RWPE1 (cell line): ENCODE results near the gene ENOX1.

ENCODE experiments used
- CTCF ChIA-PET: fragments of 350-600 bp; sonication (Branson Sonifier 250); formaldehyde crosslinking; extraction: SDS; loops from one replicate; lab custom pipeline; 2021; lab: Yijun Ruan, JAX
- POLR2A ChIA-PET: fragments of 400-600 bp; formaldehyde crosslinking; extraction: SDS; loops from one replicate; lab custom pipeline; 2020; ENCODE audit warnings: antibody characterized with exemption; ENCODE audit not compliant: low non-redundant PET; lab: Yijun Ruan, JAX
- DNase-seq: peaks from one replicate; pipeline ENCODE4 v3.0.0; 2012; ENCODE audit warnings: low spot score
- H3K27ac ChIP-seq: fragments of 450-650 bp; 2 replicates; pipeline ENCODE4 v1.5.1; 2017
- TF ChIP-seq, protein P1 (sequence below): fragments of 450-650 bp; conservative IDR thresholded peaks from 2 replicates; pipeline ENCODE4 v1.5.1; 2017; ENCODE audit warnings: low read depth, mild to moderate bottlenecking

ENOX1 gene

DNA sequence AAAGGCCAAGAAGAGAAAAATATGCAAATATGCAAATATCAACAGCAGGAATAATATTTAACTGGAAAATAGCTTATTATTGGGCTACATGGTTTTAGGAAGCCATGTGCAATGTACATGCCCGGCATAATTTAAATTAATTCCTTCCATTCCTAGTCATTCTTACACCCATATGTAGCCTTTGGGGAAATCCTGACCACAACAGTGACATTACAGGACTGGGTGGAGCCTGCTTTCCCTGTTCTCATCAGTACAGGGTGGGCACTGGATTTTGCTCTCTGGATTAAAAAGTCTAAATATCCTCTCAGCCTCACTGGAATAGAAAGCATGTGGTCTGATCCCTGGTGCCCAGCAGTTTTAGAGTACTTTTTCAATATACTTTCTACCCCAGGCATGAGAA lies 565.2 kb downstream of the ENOX1 start:
- H3K27ac ChIP-seq = no peak overlapping the region
- POLR2A ChIA-PET = no interaction called here
- CTCF ChIA-PET = no interaction called here
- TF ChIP-seq, protein P1, sequence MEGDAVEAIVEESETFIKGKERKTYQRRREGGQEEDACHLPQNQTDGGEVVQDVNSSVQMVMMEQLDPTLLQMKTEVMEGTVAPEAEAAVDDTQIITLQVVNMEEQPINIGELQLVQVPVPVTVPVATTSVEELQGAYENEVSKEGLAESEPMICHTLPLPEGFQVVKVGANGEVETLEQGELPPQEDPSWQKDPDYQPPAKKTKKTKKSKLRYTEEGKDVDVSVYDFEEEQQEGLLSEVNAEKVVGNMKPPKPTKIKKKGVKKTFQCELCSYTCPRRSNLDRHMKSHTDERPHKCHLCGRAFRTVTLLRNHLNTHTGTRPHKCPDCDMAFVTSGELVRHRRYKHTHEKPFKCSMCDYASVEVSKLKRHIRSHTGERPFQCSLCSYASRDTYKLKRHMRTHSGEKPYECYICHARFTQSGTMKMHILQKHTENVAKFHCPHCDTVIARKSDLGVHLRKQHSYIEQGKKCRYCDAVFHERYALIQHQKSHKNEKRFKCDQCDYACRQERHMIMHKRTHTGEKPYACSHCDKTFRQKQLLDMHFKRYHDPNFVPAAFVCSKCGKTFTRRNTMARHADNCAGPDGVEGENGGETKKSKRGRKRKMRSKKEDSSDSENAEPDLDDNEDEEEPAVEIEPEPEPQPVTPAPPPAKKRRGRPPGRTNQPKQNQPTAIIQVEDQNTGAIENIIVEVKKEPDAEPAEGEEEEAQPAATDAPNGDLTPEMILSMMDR = no peak
- DNase-seq = no peak

DNA sequence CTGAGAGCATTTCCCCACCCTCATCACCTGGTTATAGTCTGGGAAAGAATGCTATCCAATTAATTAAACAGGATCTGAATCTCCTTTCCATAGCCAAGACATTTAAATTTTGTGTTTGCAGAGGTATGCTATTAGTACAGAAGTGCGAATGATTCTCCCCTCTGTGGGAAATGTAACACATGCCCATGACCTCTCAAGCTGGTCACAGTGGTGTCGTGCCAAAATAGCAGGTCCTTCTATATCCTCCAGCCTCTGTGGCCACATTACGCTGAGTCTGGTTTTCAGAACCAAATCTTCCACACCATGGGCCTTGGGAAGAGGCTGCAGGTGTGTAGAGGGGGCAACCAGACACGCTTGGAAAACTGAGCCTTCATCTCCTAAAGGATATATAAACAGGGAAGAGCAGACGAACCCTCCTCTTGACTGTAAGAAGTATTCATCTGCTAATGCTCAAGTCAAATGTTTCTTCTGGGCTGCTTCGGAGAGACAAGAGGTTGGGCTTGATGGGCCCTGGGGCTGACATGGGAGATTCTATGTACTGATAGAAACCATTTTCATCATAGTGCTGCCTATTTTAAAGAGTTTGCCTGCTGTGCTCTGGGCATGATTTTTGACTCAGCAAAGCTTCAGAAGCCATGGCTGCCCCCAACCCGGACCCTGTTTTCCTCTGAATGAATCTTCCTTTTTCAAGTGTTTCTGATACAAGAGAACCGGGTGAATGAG lies 565.7 kb downstream of the ENOX1 start:
- DNase-seq = no peak
- no peak overlapping the region for H3K27ac ChIP-seq
- TF ChIP-seq, protein P1 = no peak
- ChIA-PET CTCF (no interaction called here), POLR2A (no interaction called here)

DNA sequence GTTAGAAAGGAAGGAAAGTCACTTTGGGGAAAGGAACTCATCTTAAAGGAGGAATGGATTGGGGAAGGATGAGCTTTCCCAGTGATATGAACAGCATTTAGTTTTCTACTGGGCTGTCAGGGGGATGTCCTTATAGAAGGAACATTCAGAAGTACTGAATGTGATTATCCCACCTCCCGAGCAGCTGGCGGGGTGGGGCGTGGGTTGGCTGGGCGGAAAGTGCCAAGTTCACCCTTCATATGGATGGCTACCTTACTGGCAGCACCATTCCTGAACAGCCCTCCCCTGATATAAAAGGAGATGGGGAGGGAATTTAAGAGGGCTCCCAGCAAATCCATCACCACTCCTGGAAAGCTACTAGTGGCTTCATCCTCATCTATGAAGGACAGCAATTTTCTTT lies 572.6 kb downstream of the ENOX1 start:
- ChIA-PET CTCF (interaction anchor here (0.6 kb wide), 1 partner anchor 8 kb away, joined by 3 read pairs; no protein-coding TSS in a partner anchor), POLR2A (no interaction called here)
- DNase-seq = no peak
- TF ChIP-seq, protein P1 = no peak
- no peak overlapping the region for H3K27ac ChIP-seq

DNA sequence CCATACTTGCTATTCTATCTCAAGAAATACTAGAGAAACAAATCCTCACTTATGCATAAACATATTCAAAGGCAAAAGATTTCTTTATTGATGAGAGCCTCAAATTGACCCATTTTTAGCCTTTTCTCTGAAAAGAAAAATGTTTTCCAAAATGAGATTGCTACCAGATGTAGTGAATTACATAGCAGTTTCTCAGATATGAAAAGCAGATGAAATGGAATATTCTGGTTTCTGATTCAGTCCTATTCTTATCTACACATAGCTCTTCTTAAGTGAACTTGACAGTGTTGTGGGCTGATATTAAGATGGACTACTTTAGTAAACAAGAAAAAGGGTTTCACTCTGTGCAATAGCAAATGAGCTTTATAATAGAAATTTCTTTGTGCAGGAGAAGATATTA lies 579.9 kb downstream of the ENOX1 start:
- H3K27ac ChIP-seq = no peak overlapping the region
- CTCF ChIA-PET = interaction anchor here (0.6 kb wide), 1 partner anchor 8 kb away, joined by 3 read pairs; no protein-coding TSS in a partner anchor
- DNase-seq = no peak
- TF ChIP-seq, protein P1 = no peak
- POLR2A ChIA-PET = no interaction called here

DNA sequence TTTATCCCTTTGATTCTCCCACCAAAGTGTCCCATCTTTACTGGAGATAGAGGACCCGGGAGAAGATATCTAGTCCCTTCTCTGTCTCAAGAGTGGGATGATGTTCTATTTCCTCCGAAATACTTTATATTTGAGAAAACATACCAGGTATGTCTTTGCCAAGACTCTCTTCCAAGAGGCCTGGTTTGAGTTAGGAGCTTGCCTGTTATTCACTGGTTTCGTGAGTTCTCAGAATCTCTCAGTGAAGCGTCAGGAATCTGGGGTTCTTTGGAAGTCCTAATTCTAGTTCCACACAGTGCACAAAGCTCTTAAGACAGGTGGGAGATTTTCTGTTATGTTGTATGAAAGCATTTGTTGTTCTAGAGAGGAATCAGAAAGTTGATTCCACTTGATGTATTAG lies 581.4 kb downstream of the ENOX1 start:
- DNase-seq = no peak
- H3K27ac ChIP-seq = no peak overlapping the region
- CTCF ChIA-PET = interaction anchor here (0.7 kb wide), 1 partner anchor 98 kb away, joined by 3 read pairs; no protein-coding TSS in a partner anchor
- TF ChIP-seq, protein P1 = no peak
- POLR2A ChIA-PET = no interaction called here

DNA sequence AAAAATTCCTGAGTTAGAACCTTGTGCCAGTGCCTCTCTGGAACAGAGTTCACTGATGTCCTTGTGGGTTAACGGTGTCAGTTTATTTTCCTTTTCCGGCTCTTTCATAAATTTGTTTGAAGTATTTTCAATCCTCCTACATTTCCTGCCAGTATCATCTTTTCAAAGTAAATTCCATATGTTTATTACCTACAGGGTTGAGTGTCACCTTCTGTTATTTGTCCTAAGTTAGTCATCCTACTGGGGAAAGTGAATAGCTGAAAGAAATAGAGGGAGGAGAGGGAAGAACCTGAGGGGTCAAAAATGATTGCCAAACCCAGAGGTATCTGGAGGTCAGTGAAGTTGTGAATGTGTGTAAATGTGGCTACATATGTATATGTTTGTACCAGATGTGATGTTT lies 582.2 kb downstream of the ENOX1 start:
- H3K27ac ChIP-seq = no peak overlapping the region
- TF ChIP-seq, protein P1 = no peak
- ChIA-PET POLR2A (no interaction called here), CTCF (interaction anchor here (0.6 kb wide), 1 partner anchor 559 kb away, joined by 3 read pairs; no protein-coding TSS in a partner anchor)
- no peak for DNase-seq
